IMR-90 (cell line): ENCODE results near the gene CTTN. TPM values are rescaled to one million over a fixed set of nuclear protein-coding genes. Genes with fewer than 3 reads are reported as not detected.

Experiments used
- ATAC-seq: fragments of 200-7000 bp; cut with Tn5 transposase; 2 replicates; pipeline ENCODE4 v1.9.1; 2020; ENCODE audit warnings: low read depth, mild to moderate bottlenecking, moderate library complexity
- BruUV-seq: library from RNA; stranded (reverse); fragments of 400-500 nt; replicated peaks from 2 replicates; lab custom pipeline; 2021; lab: Mats Ljungman, UMichigan
- CTCF ChIA-PET: fragments of 300-600 bp; formaldehyde crosslinking; extraction: SDS; loops from one replicate; lab custom pipeline; 2021; ENCODE audit warnings: antibody characterized with exemption; lab: Yijun Ruan, JAX
- POLR2A ChIA-PET: fragments of 300-600 bp; sonication (Branson Sonifier 250); formaldehyde crosslinking; loops from one replicate; lab custom pipeline; 2022; ENCODE audit warnings: antibody characterized with exemption; ENCODE audit not compliant: unreplicated experiment; lab: Charles Lee
- DNase-seq: peaks from one replicate; pipeline ENCODE4 v3.0.0; 2013
- H2AFZ ChIP-seq: replicated peaks from 2 replicates; pipeline ENCODE3; 2013; ENCODE audit warnings: low read length, mild to moderate bottlenecking; ENCODE audit not compliant: poor library complexity
- H2AK5ac ChIP-seq: 2 replicates; pipeline ENCODE4 v1.6.1; 2013; ENCODE audit warnings: low read depth, low read length, inconsistent platforms
- H2AK9ac ChIP-seq: replicated peaks from 2 replicates; pipeline ENCODE3; 2013; ENCODE audit warnings: mild to moderate bottlenecking, low read depth, low read length, moderate library complexity; ENCODE audit not compliant: poor library complexity
- H2BK120ac ChIP-seq: 2 replicates; pipeline ENCODE4 v1.6.1; 2013; ENCODE audit warnings: low read depth, low read length, inconsistent platforms
- H2BK15ac ChIP-seq: 3 replicates; pipeline ENCODE4 v1.6.1; 2013; ENCODE audit warnings: low read depth, low read length, inconsistent platforms
- H2BK20ac ChIP-seq: 2 replicates; pipeline ENCODE4 v1.6.1; 2013; ENCODE audit warnings: low read depth, mild to moderate bottlenecking, inconsistent platforms, low read length, moderate library complexity
- H2BK5ac ChIP-seq: 2 replicates; pipeline ENCODE4 v1.6.1; 2013; ENCODE audit warnings: mild to moderate bottlenecking, low read depth, low read length, inconsistent platforms; ENCODE audit not compliant: poor library complexity, severe bottlenecking
- H3K14ac ChIP-seq: replicated peaks from 2 replicates; pipeline ENCODE4 v1.6.1; 2013; ENCODE audit warnings: low read depth, low read length, inconsistent platforms
- H3K18ac ChIP-seq: 2 replicates; pipeline ENCODE4 v1.6.1; 2013; ENCODE audit warnings: low read depth, low read length, control low read depth
- H3K23ac ChIP-seq: 2 replicates; pipeline ENCODE4 v1.6.1; 2013; ENCODE audit warnings: low read depth, low read length, inconsistent platforms
- H3K27ac ChIP-seq: 2 replicates; pipeline ENCODE4 v1.5.1; 2013; ENCODE audit warnings: mild to moderate bottlenecking, control low read depth, low read length; ENCODE audit not compliant: insufficient read depth
- H3K27me3 ChIP-seq: 2 replicates; pipeline ENCODE4 v1.6.1; 2013; ENCODE audit warnings: low read length; ENCODE audit not compliant: control insufficient read depth, insufficient read depth
- H3K36me3 ChIP-seq: 2 replicates; pipeline ENCODE4 v1.6.1; 2013; ENCODE audit warnings: low read length, mixed read lengths; ENCODE audit not compliant: control insufficient read depth, insufficient read depth
- H3K4ac ChIP-seq: 2 replicates; pipeline ENCODE4 v1.6.1; 2013; ENCODE audit warnings: low read depth, low read length, inconsistent platforms
- H3K4me1 ChIP-seq: 2 replicates; pipeline ENCODE4 v1.6.1; 2013; ENCODE audit warnings: low read length, mixed read lengths; ENCODE audit not compliant: control insufficient read depth, insufficient read depth
- H3K4me2 ChIP-seq: 2 replicates; pipeline ENCODE4 v1.6.1; 2013; ENCODE audit warnings: low read depth, mild to moderate bottlenecking, control low read depth, low read length, moderate library complexity
- H3K4me3 ChIP-seq: 2 replicates; pipeline ENCODE4 v1.5.1; 2013; ENCODE audit warnings: low read depth, mild to moderate bottlenecking, control low read depth, low read length, moderate library complexity; ENCODE audit not compliant: insufficient read depth
- H3K56ac ChIP-seq: 2 replicates; pipeline ENCODE4 v1.6.1; 2013; ENCODE audit warnings: low read length, inconsistent platforms; ENCODE audit not compliant: insufficient read depth; ENCODE audit errors: extremely low read depth
- H3K79me1 ChIP-seq, 2 experiments: 2 replicates each; pipeline ENCODE4 v1.6.1; 2013; ENCODE audit warnings: low read length in 2 of 2, inconsistent platforms in 1 of 2, low read depth in 1 of 2
- H3K9ac ChIP-seq: 2 replicates; pipeline ENCODE4 v1.6.1; 2013; ENCODE audit warnings: low read depth, low read length, control low read depth
- H3K9me1 ChIP-seq: 2 replicates; pipeline ENCODE4 v1.6.1; 2013; ENCODE audit warnings: low read length, inconsistent platforms; ENCODE audit not compliant: insufficient read depth
- H3K9me3 ChIP-seq: 2 replicates; pipeline ENCODE4 v1.6.1; 2013; ENCODE audit warnings: low read length; ENCODE audit not compliant: control insufficient read depth, insufficient read depth
- H4K20me1 ChIP-seq: 2 replicates; pipeline ENCODE4 v1.6.1; 2013; ENCODE audit warnings: low read length, inconsistent platforms; ENCODE audit not compliant: insufficient read depth
- H4K5ac ChIP-seq: 2 replicates; pipeline ENCODE4 v1.6.1; 2013; ENCODE audit warnings: mild to moderate bottlenecking, low read depth, low read length, control low read depth
- H4K8ac ChIP-seq, 2 experiments: 2 replicates each; pipeline ENCODE4 v1.6.1; 2013; ENCODE audit warnings: low read depth in 2 of 2, low read length in 2 of 2, control low read depth in 1 of 2, inconsistent platforms in 1 of 2
- H4K91ac ChIP-seq: 2 replicates; pipeline ENCODE4 v1.6.1; 2013; ENCODE audit warnings: low read depth, low read length, inconsistent platforms; ENCODE audit not compliant: insufficient read depth
- CHD1 ChIP-seq: IDR thresholded peaks from 2 replicates; pipeline ENCODE4 v1.6.1; 2012; ENCODE audit warnings: low read depth, low read length, improper control_type of control experiment
- FOS ChIP-seq: fragments of 150-350 bp; IDR thresholded peaks from 2 replicates; pipeline ENCODE4 v1.6.1; 2016; ENCODE audit warnings: low read depth, low read length
- NFE2L2 ChIP-seq: fragments of 150-350 bp; IDR thresholded peaks from 2 replicates; pipeline ENCODE4 v1.6.1; 2016; ENCODE audit warnings: low read depth, mild to moderate bottlenecking, low read length
- POLR2A ChIP-seq: IDR thresholded peaks from 2 replicates; pipeline ENCODE4 v1.6.1; 2012; ENCODE audit warnings: mild to moderate bottlenecking, low read depth, low read length
- SMC3 ChIP-seq: fragments of 150-350 bp; IDR thresholded peaks from 2 replicates; pipeline ENCODE4 v1.6.1; 2016; ENCODE audit warnings: low read depth, mild to moderate bottlenecking, antibody characterized with exemption, low read length, moderate library complexity
- WGBS, 2 experiments: methylation state at CpG; one replicate each; pipeline versions ENCODE4 v1.1.5 to v1.1.7; 2013; ENCODE audit warnings: missing lambda C conversion rate in 2 of 2; ENCODE audit not compliant: insufficient read length in 1 of 2; ENCODE audit errors: extremely low coverage in 2 of 2; 5-methylcytosine and 5-hydroxymethylcytosine counted together
- dilution Hi-C: fragments of 300-500 bp; cut with HindIII; formaldehyde crosslinking; loops from one replicate; pipeline ENCODE4 v1.14.3; 2018; ENCODE audit warnings: low sequenced_read_pairs; ENCODE audit not compliant: unreplicated experiment
- in situ Hi-C: fragments of 300-500 bp; cut with MboI; formaldehyde crosslinking; loops from 3 replicates; pipeline ENCODE4 v1.14.3; 2019; ENCODE audit warnings: low sequenced_read_pairs, inconsistent platforms, mixed read lengths
- intact Hi-C: fragments of 100-400 bp; cut with micrococcal nuclease; formaldehyde crosslinking; loops from 2 replicates; pipeline ENCODE4 v1.10.0; 2022
- polyA plus RNA-seq, 3 experiments: library from polyadenylated mRNA; depleted of rRNA; stranded (reverse); fragments of >200 nt; gene quantifications; 2 replicates each; pipeline ENCODE4 v1.2.3, GENCODE V29; 2012; ENCODE audit warnings: low replicate concordance in 1 of 3
- total RNA-seq: library from RNA; depleted of rRNA; stranded (reverse); fragments of >200 nt; gene quantifications from 2 replicates; pipeline ENCODE4 v1.2.3, GENCODE V29; 2012
- TF ChIP-seq, protein P1 (sequence below): fragments of 150-350 bp; IDR thresholded peaks from 2 replicates; pipeline ENCODE4 v1.6.1; 2017; ENCODE audit warnings: mild to moderate bottlenecking, antibody characterized with exemption, low read length, low read depth
- TF ChIP-seq, protein P2 (sequence below): fragments of 150-350 bp; IDR thresholded peaks from 2 replicates; pipeline ENCODE4 v1.6.1; 2016; ENCODE audit warnings: low read depth, mild to moderate bottlenecking, low read length, moderate library complexity, borderline replicate concordance
- TF ChIP-seq, protein P3 (sequence below): conservative IDR thresholded peaks from 2 replicates; pipeline ENCODE4 v1.5.1; 2012; ENCODE audit warnings: mild to moderate bottlenecking, low read depth, low read length, improper control_type of control experiment

CTTN gene
- total and polyA plus RNA-seq, 2 of the 4 experiments (the other 2 are of a cell fraction), result 287 to 296 TPM

DNA sequence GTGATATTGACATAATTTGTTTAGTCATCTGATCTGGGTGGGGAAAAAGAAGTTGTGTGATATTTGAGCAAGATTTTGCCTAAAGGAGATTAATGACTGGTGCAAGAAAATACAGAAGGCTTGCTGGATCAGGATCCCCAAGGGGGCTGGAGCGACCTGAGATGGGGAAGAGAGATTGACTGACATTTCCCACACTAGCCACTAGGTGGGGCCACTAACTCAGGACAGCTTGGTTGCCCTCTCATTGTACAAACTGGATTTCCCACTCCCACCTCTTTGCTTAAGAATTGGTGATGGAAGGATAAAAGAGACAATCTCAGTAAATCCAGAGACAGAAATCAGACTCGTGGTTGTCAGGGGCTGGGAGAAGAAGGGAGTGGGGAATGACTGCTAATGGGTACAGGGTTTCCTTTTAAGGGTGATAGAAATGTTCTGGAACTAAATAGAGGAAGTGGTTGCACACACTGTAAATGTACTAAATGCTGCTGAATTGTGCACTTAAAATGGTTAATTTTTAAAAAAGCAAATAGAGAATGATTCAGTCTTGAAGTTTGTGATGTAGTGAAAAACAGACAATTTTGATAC lies 50.7 kb downstream of the CTTN start:
- dilution Hi-C loops, result no loop called here
- Histone ChIP-seq H3K18ac (no peak overlapping the region), H3K4me3 (no peak overlapping the region), H4K20me1 (no peaks in the 10 kb centered on the region), H3K36me3 (no peaks in the 10 kb centered on the region), H3K9ac (no peak overlapping the region), H3K4ac (no peak overlapping the region), H2BK20ac (no peak overlapping the region), H2AK9ac (no peak overlapping the region), H2BK120ac (no peak overlapping the region), H4K91ac (no peak overlapping the region), H3K4me2 (no peak overlapping the region), H3K27me3 (no peaks in the 10 kb centered on the region), H2BK5ac (no peak overlapping the region), H3K79me1 (no peaks in the 10 kb centered on the region), H3K9me3 (peaks cover 9% of the 10 kb centered on the region), H3K4me1 (no peaks in the 10 kb centered on the region), H4K8ac (no peak overlapping the region), H2AFZ (no peak overlapping the region), H2BK15ac (no peak overlapping the region), H3K9me1 (no peaks in the 10 kb centered on the region), H3K23ac (no peak overlapping the region), H3K56ac (no peak overlapping the region), H3K14ac (no peak overlapping the region), H3K27ac (no peak overlapping the region), H4K5ac (no peak overlapping the region), H2AK5ac (no peak overlapping the region)
- BruUV-seq, result no TSS peak
- ChIA-PET POLR2A (no interaction called here), CTCF (no interaction called here)
- in situ Hi-C loops, result no loop called here
- intact Hi-C loops, result no loop called here
- TF ChIP-seq, protein P1, sequence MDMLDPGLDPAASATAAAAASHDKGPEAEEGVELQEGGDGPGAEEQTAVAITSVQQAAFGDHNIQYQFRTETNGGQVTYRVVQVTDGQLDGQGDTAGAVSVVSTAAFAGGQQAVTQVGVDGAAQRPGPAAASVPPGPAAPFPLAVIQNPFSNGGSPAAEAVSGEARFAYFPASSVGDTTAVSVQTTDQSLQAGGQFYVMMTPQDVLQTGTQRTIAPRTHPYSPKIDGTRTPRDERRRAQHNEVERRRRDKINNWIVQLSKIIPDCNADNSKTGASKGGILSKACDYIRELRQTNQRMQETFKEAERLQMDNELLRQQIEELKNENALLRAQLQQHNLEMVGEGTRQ, result no peak
- TF ChIP-seq CHD1 (no peak), NFE2L2 (no peak), SMC3 (no peak), FOS (no peak), POLR2A (no peak)
- TF ChIP-seq, protein P2, sequence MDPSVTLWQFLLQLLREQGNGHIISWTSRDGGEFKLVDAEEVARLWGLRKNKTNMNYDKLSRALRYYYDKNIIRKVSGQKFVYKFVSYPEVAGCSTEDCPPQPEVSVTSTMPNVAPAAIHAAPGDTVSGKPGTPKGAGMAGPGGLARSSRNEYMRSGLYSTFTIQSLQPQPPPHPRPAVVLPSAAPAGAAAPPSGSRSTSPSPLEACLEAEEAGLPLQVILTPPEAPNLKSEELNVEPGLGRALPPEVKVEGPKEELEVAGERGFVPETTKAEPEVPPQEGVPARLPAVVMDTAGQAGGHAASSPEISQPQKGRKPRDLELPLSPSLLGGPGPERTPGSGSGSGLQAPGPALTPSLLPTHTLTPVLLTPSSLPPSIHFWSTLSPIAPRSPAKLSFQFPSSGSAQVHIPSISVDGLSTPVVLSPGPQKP, result no peak
- TF ChIP-seq, protein P3, sequence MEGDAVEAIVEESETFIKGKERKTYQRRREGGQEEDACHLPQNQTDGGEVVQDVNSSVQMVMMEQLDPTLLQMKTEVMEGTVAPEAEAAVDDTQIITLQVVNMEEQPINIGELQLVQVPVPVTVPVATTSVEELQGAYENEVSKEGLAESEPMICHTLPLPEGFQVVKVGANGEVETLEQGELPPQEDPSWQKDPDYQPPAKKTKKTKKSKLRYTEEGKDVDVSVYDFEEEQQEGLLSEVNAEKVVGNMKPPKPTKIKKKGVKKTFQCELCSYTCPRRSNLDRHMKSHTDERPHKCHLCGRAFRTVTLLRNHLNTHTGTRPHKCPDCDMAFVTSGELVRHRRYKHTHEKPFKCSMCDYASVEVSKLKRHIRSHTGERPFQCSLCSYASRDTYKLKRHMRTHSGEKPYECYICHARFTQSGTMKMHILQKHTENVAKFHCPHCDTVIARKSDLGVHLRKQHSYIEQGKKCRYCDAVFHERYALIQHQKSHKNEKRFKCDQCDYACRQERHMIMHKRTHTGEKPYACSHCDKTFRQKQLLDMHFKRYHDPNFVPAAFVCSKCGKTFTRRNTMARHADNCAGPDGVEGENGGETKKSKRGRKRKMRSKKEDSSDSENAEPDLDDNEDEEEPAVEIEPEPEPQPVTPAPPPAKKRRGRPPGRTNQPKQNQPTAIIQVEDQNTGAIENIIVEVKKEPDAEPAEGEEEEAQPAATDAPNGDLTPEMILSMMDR, result peak; percentile 31; the same call in 1 of the 2 replicates
- ATAC-seq, result no peak
- WGBS, 2 experiments, result 0% methylated on average over 1 of the region's 2 CpGs; no CpG with 5 or more reads in 1 of the 2 experiments
- no peak for DNase-seq
